ENCODE data around the gene ADD3.

- TF ChIP-seq, protein P1, sequence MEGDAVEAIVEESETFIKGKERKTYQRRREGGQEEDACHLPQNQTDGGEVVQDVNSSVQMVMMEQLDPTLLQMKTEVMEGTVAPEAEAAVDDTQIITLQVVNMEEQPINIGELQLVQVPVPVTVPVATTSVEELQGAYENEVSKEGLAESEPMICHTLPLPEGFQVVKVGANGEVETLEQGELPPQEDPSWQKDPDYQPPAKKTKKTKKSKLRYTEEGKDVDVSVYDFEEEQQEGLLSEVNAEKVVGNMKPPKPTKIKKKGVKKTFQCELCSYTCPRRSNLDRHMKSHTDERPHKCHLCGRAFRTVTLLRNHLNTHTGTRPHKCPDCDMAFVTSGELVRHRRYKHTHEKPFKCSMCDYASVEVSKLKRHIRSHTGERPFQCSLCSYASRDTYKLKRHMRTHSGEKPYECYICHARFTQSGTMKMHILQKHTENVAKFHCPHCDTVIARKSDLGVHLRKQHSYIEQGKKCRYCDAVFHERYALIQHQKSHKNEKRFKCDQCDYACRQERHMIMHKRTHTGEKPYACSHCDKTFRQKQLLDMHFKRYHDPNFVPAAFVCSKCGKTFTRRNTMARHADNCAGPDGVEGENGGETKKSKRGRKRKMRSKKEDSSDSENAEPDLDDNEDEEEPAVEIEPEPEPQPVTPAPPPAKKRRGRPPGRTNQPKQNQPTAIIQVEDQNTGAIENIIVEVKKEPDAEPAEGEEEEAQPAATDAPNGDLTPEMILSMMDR (IDR thresholded peaks at IDR 0.05): no peak
- no peak for TF ChIP-seq ZFX (IDR thresholded peaks at IDR 0.05; ENCODE audit: borderline replicate concordance)
These were observed 41.0 kb downstream of the ADD3 start for GRCh38 chr10:110048781-110049180.
